NCI-H2081 (cell line): ENCODE measurements around the gene OR52D1.

Source experiments
- DNase-seq, 2 experiments: peaks; one replicate each; lab custom pipeline; 2025; lab: John Stamatoyannopoulos, UW

The OR52D1 gene

DNA sequence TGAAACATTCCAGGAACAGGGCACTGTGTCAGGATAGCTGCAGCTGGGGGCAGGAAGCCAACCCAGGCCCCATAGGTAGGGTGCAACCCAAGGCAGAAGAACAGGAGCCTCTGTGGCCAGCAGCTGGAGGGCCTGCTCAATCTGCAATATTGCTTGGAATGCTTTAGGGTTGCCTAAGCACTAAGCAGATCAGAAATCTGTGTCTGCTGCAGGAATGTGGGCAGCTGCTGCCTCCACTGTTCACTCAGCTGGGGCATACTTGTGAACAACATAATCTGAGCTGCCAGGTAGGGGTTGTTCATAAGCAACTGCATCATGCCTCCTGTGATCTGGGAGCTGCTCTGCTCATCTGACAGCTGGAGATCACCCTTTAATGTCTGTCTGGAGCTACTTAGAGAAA is 26.4 kb downstream of the OR52D1 start:
- DNase-seq, result no peak

DNA sequence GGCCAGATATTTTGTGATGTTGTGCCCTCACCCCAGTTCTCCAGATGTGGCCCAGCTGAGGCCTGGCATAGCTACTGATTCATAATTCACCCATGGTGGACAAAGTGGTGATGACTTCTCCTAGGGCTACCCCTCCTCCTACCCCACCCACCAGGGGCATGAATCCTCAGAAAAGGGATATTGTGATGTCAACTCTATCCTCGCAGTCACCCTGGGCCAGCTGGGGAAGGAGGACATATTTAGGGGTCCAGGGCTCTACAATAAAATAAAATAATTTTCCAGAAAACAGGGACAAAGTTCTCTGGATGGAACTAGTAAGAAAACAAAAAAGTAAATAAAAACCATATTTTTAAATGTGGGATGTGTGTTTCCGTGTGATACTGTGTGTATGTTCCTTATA is 28.1 kb downstream of the OR52D1 start, which contains the start of gene UBQLNL:
Gene UBQLNL, minus strand, starts transcription at position 101 of the 400 bp plus-strand sequence. CDS start 258 bp downstream, outside the sequence.
- DNase-seq, result no peak

GRCh38 chr11:5521540-5521939 is 33.1 kb downstream of the OR52D1 start:
- no peak for DNase-seq

- no peak for DNase-seq
Observed at GRCh38 chr11:5522308-5522707, 33.8 kb downstream of the OR52D1 start.

DNA sequence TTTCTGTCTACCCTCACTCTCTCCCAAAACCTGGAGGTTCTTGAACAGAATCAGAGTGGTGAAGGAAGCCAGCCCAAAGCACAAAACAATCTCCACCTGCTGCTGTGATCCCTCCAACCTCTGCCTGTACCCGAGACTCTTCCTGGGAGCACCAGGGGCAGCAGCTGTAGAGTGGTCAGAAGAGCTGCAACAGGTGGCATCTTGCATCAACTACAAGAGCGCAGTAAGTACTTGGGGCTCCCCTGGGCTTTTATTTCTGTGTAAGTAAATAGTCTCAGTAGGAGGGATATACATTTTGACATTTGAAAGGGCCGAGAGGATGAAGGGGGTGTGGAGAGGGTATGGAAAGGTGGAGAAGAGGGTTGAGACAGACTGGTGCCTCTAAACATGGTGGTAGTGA is 36.3 kb downstream of the OR52D1 start:
- no peak for DNase-seq

GRCh38 chr11:5527716-5528115 is 39.2 kb downstream of the OR52D1 start:
- no peak for DNase-seq

DNA sequence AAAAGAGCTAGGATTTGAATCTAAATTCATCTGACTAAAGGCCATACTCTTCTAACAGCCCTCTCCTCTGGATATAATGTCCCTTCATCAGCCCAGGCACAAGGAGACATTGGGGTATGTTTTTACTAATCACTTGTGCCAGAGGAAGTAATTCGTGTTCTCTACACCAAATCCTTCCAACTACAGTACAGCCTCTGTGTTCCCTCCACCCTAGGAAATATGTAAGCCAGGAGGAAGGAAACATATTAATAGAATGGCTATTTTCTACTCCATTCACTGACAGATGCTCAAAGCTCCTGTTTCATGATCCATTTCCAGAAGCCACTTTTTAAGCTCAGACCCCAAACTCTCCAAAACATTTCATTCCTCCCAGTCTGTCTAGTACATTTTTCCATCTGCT is 40.0 kb downstream of the OR52D1 start:
- DNase-seq, result no peak

- DNase-seq, result no peak
Observed at GRCh38 chr11:5531053-5531831, 42.8 kb downstream of the OR52D1 start.

DNA sequence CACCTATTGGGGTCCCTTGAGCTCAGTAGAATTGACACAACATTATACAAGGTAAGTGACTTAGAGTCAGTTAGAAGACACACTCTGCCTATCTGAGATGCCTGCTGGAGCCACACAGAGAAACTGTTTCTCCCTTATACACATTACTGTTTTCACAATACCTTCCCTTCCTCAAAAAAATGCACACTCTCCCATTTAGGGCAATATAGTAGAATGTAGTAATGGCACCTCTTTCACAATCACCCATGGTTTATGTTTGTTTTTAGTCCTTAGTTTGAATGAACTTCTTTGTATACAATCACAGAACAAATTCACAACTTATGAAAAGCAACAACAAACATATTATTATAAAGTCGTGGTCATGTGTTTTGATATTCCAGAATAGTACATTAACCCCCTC is 45.6 kb downstream of the OR52D1 start:
- DNase-seq, result no peak

GRCh38 chr11:5536482-5536881 is 48.0 kb downstream of the OR52D1 start:
- DNase-seq, result no peak
